ES-I3 (cell line): ENCODE results near the gene ILF2.
"Not testable (repeated sequence)": the region's sequence is repeated elsewhere in the genome, so short reads cannot be mapped to it uniquely, and the experiment has no call there.

Source experiments
- H3K36me3 ChIP-seq: 2 replicates; pipeline ENCODE4 v1.6.1; 2013; ENCODE audit warnings: mild to moderate bottlenecking, low read length, control low read depth, moderate library complexity; ENCODE audit not compliant: insufficient read depth
- H3K4me1 ChIP-seq: 2 replicates; pipeline ENCODE4 v1.6.1; 2013; ENCODE audit warnings: mild to moderate bottlenecking, control low read depth, low read length; ENCODE audit not compliant: insufficient read depth
- H3K9ac ChIP-seq: 2 replicates; pipeline ENCODE4 v1.6.1; 2013; ENCODE audit warnings: low read depth, mild to moderate bottlenecking, low read length, moderate library complexity
- H3K9me3 ChIP-seq: 2 replicates; pipeline ENCODE4 v1.6.1; 2013; ENCODE audit warnings: mild to moderate bottlenecking, low read length, moderate library complexity; ENCODE audit not compliant: control insufficient read depth, insufficient read depth

Gene ILF2

GRCh38 chr1:153648000-153648643, 22.7 kb downstream of the ILF2 start:
- peaks cover 16% of the 10 kb centered on the region for H3K36me3 ChIP-seq
- H3K4me1 ChIP-seq = no peaks in the 10 kb centered on the region
- H3K9ac ChIP-seq = no peak overlapping the region
- H3K9me3 ChIP-seq = no peaks in the 10 kb centered on the region

GRCh38 chr1:153647346-153647714, 23.5 kb downstream of the ILF2 start:
- Histone ChIP-seq H3K9ac (no peak overlapping the region), H3K36me3 (peaks cover 22% of the 10 kb centered on the region), H3K9me3 (no peaks in the 10 kb centered on the region), H3K4me1 (no peaks in the 10 kb centered on the region)

GRCh38 chr1:153646672-153647345, 24.0 kb downstream of the ILF2 start:
- Histone ChIP-seq H3K36me3 (peaks cover 28% of the 10 kb centered on the region), H3K9ac (no peak overlapping the region), H3K9me3 (no peaks in the 10 kb centered on the region), H3K4me1 (no peaks in the 10 kb centered on the region)

- Histone ChIP-seq H3K36me3 (peaks cover 40% of the 10 kb centered on the region), H3K4me1 (no peaks in the 10 kb centered on the region), H3K9ac (no peak overlapping the region), H3K9me3 (no peaks in the 10 kb centered on the region)
Observed at GRCh38 chr1:153643816-153644215, 27.0 kb downstream of the ILF2 start.

- no peaks in the 10 kb centered on the region for H3K9me3 ChIP-seq
- H3K9ac ChIP-seq = no peak overlapping the region
- peaks cover 46% of the 10 kb centered on the region for H3K36me3 ChIP-seq
- H3K4me1 ChIP-seq = no peaks in the 10 kb centered on the region
Observed at GRCh38 chr1:153643100-153643499, 27.7 kb downstream of the ILF2 start.

GRCh38 chr1:153642161-153642560, 28.6 kb downstream of the ILF2 start:
- H3K36me3 ChIP-seq = peaks cover 51% of the 10 kb centered on the region
- no peaks in the 10 kb centered on the region for H3K4me1 ChIP-seq
- H3K9me3 ChIP-seq = no peaks in the 10 kb centered on the region
- H3K9ac ChIP-seq = no peak overlapping the region

GRCh38 chr1:153640861-153641260, 29.9 kb downstream of the ILF2 start:
- H3K4me1 ChIP-seq = no peaks in the 10 kb centered on the region
- H3K9ac ChIP-seq = no peak overlapping the region
- H3K9me3 ChIP-seq = no peaks in the 10 kb centered on the region
- peaks cover 57% of the 10 kb centered on the region for H3K36me3 ChIP-seq

- peaks cover 54% of the 10 kb centered on the region for H3K36me3 ChIP-seq
- H3K9ac ChIP-seq, H3K9me3 ChIP-seq, H3K4me1 ChIP-seq: not testable (repeated sequence)
Observed at GRCh38 chr1:153640213-153640612, 30.6 kb downstream of the ILF2 start.

- peaks cover 54% of the 10 kb centered on the region for H3K36me3 ChIP-seq
- H3K9ac ChIP-seq = no peak overlapping the region
- no peaks in the 10 kb centered on the region for H3K4me1 ChIP-seq
- no peaks in the 10 kb centered on the region for H3K9me3 ChIP-seq
Observed at GRCh38 chr1:153639280-153639679, 31.5 kb downstream of the ILF2 start.

GRCh38 chr1:153638261-153638660, 32.5 kb downstream of the ILF2 start:
- Histone ChIP-seq H3K4me1 (no peaks in the 10 kb centered on the region), H3K36me3 (peaks cover 46% of the 10 kb centered on the region), H3K9me3 (no peaks in the 10 kb centered on the region), H3K9ac (no peak overlapping the region)

GRCh38 chr1:153636312-153636711, 34.5 kb downstream of the ILF2 start:
- peaks cover 30% of the 10 kb centered on the region for H3K36me3 ChIP-seq

GRCh38 chr1:153635872-153636271, 34.9 kb downstream of the ILF2 start:
- Histone ChIP-seq H3K4me1 (no peaks in the 10 kb centered on the region), H3K9me3 (no peaks in the 10 kb centered on the region), H3K36me3 (peaks cover 26% of the 10 kb centered on the region), H3K9ac (no peak overlapping the region)

More at GRCh38 chr1:153636312-153636711, 34.5 kb downstream of the ILF2 start:
- H3K9ac ChIP-seq = no peak overlapping the region
- no peaks in the 10 kb centered on the region for H3K4me1 ChIP-seq
- H3K9me3 ChIP-seq = no peaks in the 10 kb centered on the region

- peak within 1 kb of the TSS; percentile 100 for H3K9ac ChIP-seq
- H3K9me3 ChIP-seq = no peaks in the 10 kb centered on the region
- peaks cover 9% of the 10 kb centered on the region; the same call in 1 of the 2 replicates for H3K4me1 ChIP-seq
- peaks cover 21% of the 10 kb centered on the region for H3K36me3 ChIP-seq
Observed at GRCh38 chr1:153633754-153634665, 36.8 kb downstream of the ILF2 start, which contains the start of gene CHTOP. Gene CHTOP (plus strand): TSS chr1:153634066. CDS start chr1:153636589, 2,523 bp downstream.

- peak overlapping the region; percentile 100; the same call in 1 of the 2 replicates for H3K9ac ChIP-seq
- H3K36me3 ChIP-seq = peaks cover 16% of the 10 kb centered on the region
- H3K4me1 ChIP-seq = peaks cover 9% of the 10 kb centered on the region; the same call in 1 of the 2 replicates
- H3K9me3 ChIP-seq = no peaks in the 10 kb centered on the region
Observed at GRCh38 chr1:153633161-153633753, 37.5 kb downstream of the ILF2 start.
